ENCODE measurements around the gene ODR4. TPM values are rescaled to one million over a fixed set of nuclear protein-coding genes. Genes with fewer than 3 reads are reported as not detected.
"Not testable (repeated sequence)": the region's sequence is repeated elsewhere in the genome, so short reads cannot be mapped to it uniquely, and the experiment has no call there.

ODR4 gene
- 10 to 100 TPM; 24.2 to 42.9 (median 35.0) TPM for polyA plus RNA-seq (ENCODE audit: insufficient read depth in 1 of 5, insufficient read length in 5 of 5, low replicate concordance in 1 of 5)
- long read RNA-seq, donor 1, partial matches to known transcripts, result 7 of 9 reads
- long read RNA-seq, donor 1, other reads (novel, unspliced or antisense), result 0 of 9 reads
- long read RNA-seq, donor 2, result 0 reads
- long read RNA-seq, donor 3, partial matches to known transcripts, result 0 of 3 reads
- long read RNA-seq, donor 3, other reads (novel, unspliced or antisense), result 0 of 3 reads
- long read RNA-seq, donor 4, partial matches to known transcripts, result 0 of 4 reads
- long read RNA-seq, donor 4, other reads (novel, unspliced or antisense), result 0 of 4 reads
- long read RNA-seq, donor 5, partial matches to known transcripts, result 8 of 8 reads
- long read RNA-seq, donor 5, other reads (novel, unspliced or antisense), result 0 of 8 reads
- long read RNA-seq, donor 6, partial matches to known transcripts, result 5 of 5 reads
- long read RNA-seq, donor 6, other reads (novel, unspliced or antisense), result 0 of 5 reads
- long read RNA-seq, donor 7, result 0 reads
- long read RNA-seq, donor 8, partial matches to known transcripts, result 0 of 1 reads
- long read RNA-seq, donor 8, other reads (novel, unspliced or antisense), result 0 of 1 reads

DNA sequence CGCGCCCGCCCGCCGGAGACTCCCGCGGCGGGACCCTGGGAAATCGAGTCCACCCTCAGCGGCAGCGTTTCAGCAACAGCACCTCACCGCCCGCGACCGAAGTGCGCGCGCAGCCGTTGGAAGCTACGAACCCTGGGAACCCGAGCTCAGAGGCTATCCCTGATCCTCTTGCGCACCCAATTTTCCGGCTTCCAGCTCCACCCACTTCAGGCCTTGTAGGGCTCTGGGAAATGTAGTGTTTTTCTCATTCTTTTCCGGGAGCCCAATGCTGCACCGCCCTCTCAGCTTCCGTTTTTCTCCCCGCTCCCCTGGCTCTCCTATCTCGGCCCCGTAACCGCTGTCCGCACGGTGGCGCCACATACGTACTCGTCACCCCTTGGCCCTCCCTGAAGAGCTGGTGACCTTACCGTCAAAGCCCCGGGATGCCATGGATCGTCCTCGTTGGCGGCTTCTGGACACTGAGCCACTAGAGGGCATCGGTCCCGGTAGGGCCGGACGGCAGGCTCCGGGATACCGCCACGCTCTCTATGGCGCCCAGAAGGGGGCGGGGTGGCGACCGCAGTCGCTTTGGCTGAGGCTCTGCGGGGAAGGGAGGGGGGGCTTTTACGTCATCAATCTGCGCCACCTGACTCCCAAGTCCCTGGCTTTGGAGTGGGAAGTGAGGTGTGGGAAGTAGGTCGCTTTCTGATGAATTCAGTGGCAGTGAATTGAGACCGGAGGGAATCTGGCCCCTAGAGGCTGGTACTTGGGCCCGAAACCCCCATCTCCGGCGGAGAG, at the start of gene ODR4, which contains the start of gene TPR:
TSS of gene ODR4 (plus strand) at position 687 of the 777 bp plus-strand sequence. CDS start 3,948 bp downstream, outside the sequence.
TSS of gene TPR (minus strand) at position 102 of the 777 bp plus-strand sequence. CDS start 225 bp downstream, outside the sequence.
- peak; percentile 100 for DNase-seq

DNA sequence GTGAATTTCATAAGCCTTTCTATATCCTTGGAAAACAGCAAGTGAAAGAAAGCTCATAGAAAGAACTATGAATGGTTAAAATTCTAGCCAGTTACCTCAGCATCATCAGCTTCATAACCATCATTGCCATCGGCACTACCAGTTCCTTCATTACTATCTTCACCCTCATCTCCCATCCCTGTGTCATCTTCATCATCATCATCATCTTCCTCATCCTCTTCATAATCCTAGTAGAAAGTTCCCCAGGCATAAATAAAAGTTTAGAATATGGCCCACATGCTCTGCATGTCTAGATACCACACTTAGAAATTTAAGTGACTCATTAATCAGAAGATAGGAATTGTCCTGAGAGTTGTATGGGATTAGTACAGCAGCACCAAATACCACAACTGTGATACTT, 49.6 kb upstream of the ODR4 start:
- DNase-seq, result no peak

- no peak for DNase-seq
These were observed 48.3 kb upstream of the ODR4 start for GRCh38 chr1:186327331-186327730.

DNA sequence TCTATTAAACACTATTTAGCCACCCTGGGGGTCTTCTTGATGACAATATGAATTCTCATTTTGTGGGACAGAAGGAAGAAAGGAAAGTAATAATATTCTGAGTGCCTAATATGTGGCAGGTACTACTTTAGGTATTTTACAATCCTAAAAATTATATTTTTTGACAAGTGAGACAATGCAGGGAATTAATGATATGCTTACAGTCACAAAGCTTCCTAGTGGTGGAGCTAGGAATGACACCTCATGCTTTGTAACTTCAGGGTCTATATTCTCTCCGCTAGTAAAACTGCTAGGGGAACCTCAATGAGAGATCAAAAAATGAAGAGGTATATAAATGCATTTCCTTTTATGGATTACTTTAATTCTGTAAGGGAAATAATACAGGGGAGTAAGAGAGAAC, 44.9 kb upstream of the ODR4 start:
- no peak for DNase-seq

DNA sequence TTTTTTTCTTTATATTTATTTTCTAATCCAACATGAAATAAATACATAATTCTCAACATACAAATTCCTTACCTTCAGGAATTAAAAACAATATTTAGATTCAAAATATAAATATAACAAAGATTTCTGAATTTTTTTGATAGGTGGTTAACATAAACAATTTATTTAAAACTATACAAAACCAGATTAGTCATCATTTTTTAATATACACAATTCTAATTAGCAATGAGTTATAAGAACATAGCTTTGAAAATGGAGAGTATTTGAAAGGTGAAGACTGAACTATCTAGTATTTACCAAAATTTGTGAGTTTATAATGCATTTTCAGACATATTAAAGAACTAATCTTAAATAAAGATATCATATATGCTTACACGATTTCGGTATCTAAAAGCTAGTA, 38.1 kb upstream of the ODR4 start:
- no peak for DNase-seq

DNA sequence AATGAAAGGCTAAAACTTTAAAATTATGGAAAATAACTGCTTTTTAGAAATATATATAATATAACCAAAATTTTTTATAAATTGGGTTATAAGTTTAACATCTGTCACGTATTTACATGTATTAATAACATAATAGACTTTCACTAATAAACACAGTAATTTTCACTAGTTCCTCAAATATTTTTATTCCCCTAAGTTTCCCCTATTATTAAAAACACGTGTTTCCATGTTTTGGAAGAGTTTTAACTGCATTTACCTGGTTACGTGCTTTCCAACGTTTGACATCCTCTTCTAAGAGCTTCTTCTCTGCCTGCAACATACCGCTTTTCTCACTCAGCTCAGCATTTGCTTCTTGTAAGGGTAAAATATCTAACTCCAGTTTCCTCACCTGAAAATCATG, 34.9 kb upstream of the ODR4 start:
- DNase-seq, result no peak

DNA sequence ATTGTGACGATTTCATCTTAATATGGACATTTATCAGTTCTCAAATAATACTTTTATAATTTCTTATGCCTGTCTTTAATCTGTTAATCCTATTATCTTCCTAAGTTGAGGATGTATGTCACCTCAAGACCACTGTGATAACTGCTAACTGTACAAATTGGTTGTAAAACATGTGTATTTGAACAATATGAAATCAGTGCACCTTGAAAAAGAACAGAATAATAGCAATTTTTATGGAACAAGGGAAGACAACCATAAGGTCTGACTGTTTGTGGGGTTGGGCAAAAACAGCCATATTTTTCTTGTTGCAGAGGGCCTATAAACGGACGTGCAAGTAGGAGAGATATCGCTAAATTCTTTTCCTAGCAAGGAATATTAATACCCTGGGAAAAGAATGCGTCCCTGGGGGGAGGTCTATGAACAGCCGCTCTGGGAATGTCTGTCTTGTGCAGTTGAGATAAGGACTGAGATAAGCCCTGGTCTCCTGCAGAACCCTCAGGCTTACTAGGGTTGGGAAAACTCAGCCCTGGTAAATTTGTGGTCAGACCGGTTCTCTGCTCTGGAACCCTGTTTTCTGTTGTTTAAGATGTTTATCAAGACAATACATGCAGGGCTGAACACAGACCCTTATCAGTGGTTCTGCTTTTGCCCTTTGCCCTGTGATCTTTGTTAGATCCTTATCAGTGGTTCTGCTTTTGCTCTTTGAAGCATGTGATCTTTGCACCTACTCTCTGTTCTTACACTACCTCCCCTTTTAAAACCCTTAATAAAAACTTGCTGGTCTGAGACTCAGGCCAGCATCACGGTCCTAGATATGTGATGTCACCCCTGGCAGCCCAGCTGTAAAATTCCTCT, 27.6 kb upstream of the ODR4 start:
- not testable (repeated sequence) for DNase-seq

GRCh38 chr1:186374303-186375151, 1.1 kb upstream of the ODR4 start:
- no peak for DNase-seq

GRCh38 chr1:186375929-186376319, 286 bp downstream of the ODR4 start:
- no peak for DNase-seq

GRCh38 chr1:186386725-186387383, 11.2 kb downstream of the ODR4 start:
- no peak for DNase-seq

DNA sequence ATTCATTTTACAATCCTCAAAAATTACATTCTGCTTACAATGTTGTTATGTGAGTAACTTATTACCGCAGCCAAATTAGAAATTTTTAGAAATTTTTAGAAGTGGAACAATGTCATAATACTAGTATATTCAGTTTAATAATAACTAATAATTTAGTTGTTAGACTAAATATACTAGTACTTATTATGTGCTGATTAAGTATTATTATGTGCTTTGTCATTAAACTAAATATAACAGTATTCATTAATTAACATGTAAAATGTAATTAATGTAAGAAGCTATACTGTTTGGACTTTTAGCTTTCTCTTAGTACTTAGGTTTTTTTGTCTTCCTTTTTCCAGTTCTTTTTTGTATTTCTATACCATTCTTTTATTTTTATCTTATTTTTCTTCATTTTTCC, 15.3 kb downstream of the ODR4 start:
- DNase-seq, result no peak

GRCh38 chr1:186391841-186392240, 16.2 kb downstream of the ODR4 start:
- no peak for DNase-seq

- DNase-seq, result not testable (repeated sequence)
These were observed 17.1 kb downstream of the ODR4 start for GRCh38 chr1:186392711-186393110.

DNA sequence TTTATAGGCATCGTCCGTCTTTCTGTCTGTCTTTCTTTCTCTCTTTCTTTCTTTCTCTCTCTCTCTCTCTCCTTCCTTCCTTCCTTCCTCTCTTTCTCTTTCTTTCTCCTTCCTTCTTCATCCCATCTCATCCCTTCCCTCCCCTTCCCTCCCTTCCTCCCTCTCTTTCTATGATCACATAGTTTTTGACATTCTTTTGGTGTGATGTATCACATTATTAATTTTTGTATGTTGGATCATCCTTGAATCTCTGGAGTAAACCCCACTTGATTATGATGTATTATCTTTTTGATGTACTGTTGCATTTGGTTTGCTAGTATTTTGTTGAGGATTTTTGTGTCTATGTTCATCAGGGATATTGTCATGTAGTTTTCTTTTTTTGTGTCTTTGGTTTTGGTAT, 25.8 kb downstream of the ODR4 start:
- not testable (repeated sequence) for DNase-seq

- DNase-seq, result no peak
These were observed 28.0 kb downstream of the ODR4 start for GRCh38 chr1:186403632-186404031.

DNA sequence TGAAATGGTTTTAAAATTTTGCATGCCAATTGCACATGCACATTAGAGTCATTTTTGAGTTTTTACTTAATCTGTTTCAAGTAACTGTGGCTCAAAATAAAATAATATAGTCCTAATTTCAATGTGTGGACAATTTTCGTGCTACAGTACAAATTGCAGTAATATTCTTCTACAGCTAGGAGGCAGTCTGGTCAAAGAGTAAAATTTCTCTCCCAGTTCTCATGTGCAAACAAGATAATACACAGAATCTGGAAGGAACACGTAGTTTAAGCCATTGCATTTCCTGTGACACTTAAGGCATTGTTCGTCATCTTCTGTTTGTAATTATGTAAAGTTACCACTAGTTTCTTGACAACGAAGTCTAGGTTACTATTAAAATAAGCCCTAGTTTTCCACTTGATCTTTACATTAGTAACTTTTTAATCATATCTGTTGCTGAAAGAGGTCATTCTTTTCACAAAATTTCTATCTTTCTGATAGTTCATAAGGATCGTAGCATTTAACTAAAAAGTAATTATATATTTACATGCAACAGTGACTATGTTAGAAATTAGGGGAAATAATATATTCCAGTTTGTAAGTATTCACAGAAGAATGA, 28.9 kb downstream of the ODR4 start:
- peak; percentile 12 to 32 for DNase-seq

DNA sequence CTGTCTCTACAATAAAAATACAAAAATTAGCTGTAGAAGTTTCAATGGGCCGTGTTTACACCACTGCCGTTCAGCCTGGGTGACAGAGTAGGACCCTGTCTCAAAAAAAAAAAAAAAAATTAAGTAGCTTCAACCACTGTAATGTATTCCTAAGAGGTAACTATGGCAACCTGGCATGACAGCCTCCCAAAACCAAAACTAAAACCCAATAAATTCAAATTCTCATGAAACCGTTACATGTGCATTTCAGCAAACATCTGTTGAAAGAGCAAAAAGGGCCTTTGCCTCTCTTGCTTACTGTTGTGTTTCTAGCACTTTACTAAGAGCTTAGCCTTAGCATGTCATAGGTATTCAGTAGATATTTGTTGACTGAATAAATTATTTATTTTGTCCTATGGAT, 33.5 kb downstream of the ODR4 start:
- DNase-seq, result no peak

- no peak for DNase-seq
These were observed 37.7 kb downstream of the ODR4 start for GRCh38 chr1:186413319-186413718.

DNA sequence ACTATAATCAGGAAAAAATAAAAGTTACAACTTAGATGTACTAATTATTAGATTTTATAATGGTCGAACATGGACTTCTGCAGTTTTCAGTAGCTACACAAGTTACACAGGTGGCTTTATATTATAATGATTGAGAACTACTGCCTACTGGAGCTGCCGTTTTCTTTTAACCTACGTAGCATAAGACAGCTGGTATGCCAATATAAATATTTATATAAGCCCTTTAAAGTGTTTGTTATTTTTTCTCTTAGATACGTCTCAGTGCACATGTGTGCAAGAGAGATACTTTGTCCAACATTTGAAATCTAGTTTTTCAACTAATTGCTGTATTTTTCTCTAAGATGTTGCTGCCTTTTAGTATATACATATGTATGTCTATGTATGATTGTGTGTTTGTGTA, 42.9 kb downstream of the ODR4 start:
- DNase-seq, result no peak

DNA sequence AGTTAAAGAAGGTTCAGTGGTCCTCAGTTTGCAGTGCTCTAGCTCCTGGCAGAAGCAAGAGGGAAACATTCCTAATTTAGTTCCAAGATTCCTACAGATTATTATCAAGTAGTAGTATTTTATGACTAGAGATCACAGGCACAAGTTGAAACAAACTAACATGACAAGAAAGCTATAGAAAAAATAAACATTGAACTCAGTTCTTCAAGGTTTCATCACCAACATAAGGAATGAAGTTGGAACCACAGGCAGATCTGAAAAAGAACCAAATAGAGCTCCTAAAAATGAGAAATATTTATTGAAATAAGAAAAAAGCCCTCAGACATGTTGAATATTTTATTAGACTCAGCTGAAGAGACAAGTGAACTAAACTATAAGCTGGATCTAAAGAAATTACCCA, 44.7 kb downstream of the ODR4 start:
- no peak for DNase-seq
